ENCODE results near the gene TSEN2. TPM values are rescaled to one million over a fixed set of nuclear protein-coding genes. Genes with fewer than 3 reads are reported as not detected.

TSEN2 gene
- total RNA-seq, 2 experiments from 2014 or later: 33.2 to 41.4 TPM

DNA sequence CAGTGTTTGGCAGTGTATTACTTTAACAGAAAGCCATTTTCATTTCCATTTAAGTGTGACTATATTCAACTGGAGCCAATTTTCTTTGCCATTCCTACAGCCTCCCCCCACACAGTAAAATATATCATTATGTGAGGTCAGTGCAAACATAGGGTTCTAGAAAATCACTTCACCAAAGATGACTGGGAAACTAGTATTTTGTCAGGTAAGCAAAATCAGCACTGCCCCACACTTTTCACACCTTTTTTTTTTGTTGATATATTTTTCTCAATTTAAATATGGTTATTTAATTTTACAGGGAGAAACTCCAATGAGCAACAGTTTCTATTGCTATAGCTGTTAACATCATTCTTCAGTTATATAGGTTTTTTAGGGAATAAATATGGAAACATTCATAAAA lies 31.4 kb downstream of the TSEN2 start:
- H4K20me1 ChIP-seq (ENCODE audit: insufficient read depth, low read length): no peaks in the 10 kb centered on the region
- ChIA-PET POLR2A (no interaction called here), CTCF (ENCODE audit: unreplicated experiment) (no interaction called here)
- TF ChIP-seq, protein P1, sequence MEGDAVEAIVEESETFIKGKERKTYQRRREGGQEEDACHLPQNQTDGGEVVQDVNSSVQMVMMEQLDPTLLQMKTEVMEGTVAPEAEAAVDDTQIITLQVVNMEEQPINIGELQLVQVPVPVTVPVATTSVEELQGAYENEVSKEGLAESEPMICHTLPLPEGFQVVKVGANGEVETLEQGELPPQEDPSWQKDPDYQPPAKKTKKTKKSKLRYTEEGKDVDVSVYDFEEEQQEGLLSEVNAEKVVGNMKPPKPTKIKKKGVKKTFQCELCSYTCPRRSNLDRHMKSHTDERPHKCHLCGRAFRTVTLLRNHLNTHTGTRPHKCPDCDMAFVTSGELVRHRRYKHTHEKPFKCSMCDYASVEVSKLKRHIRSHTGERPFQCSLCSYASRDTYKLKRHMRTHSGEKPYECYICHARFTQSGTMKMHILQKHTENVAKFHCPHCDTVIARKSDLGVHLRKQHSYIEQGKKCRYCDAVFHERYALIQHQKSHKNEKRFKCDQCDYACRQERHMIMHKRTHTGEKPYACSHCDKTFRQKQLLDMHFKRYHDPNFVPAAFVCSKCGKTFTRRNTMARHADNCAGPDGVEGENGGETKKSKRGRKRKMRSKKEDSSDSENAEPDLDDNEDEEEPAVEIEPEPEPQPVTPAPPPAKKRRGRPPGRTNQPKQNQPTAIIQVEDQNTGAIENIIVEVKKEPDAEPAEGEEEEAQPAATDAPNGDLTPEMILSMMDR (conservative IDR thresholded peaks at IDR 0.05; ENCODE audit: low read length): no peak
- TF ChIP-seq EZH2phosphoT487 (IDR thresholded peaks at IDR 0.05; ENCODE audit: borderline replicate concordance, low read depth, low read length): no peak
- no peak overlapping the region for H2AFZ ChIP-seq (ENCODE audit: low read length)
- intact Hi-C loops (cut with micrococcal nuclease; ENCODE audit: unreplicated experiment): no loop called here
- H3K4me2 ChIP-seq (ENCODE audit: low read length): no peak overlapping the region
- no peaks in the 10 kb centered on the region for H3K9me2 ChIP-seq (ENCODE audit: insufficient read depth, low read length)
- no peaks in the 10 kb centered on the region for H3K9me3 ChIP-seq (ENCODE audit: low read length)
- H3K27ac ChIP-seq (ENCODE audit: low read depth, low read length, poor library complexity, severe bottlenecking): no peak overlapping the region
- no peaks in the 10 kb centered on the region for H3K4me1 ChIP-seq (ENCODE audit: insufficient read depth, low read length, poor library complexity, severe bottlenecking)
- BruUV-seq (replicated peaks): no TSS peak
- no peaks in the 10 kb centered on the region for H3K79me2 ChIP-seq (ENCODE audit: insufficient read depth, low read depth, low read length)
- no peak overlapping the region for H3K4me3 ChIP-seq (ENCODE audit: low read depth, low read length, poor library complexity, severe bottlenecking)
- DNase-seq (ENCODE audit: low spot score): no peak
- H3K36me3 ChIP-seq (ENCODE audit: insufficient read depth, low read length): peaks cover 71% of the 10 kb centered on the region

DNA sequence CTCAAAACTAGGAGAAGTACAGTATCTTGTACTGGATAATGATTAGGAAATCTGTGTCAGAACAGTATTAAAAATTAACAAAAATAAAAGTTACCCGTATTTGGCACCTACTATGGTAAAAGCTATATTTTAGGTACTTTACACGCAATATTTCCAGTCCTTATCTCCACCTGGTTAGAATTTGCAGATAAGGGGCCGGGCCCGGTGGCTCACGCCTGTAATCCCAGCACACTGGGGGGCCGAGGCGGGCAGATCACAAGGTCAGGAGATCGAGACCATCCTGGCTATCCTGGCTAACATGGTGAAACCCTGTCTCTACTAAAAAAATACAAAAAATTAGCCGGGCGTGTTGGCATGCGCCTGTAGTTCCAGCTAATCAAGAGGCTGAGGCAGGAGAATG lies 32.6 kb downstream of the TSEN2 start:
- BruUV-seq (replicated peaks): no TSS peak
- no peak for TF ChIP-seq EZH2phosphoT487 (IDR thresholded peaks at IDR 0.05; ENCODE audit: borderline replicate concordance, low read depth, low read length)
- TF ChIP-seq, protein P1 (conservative IDR thresholded peaks at IDR 0.05; ENCODE audit: low read length): no peak
- no peaks in the 10 kb centered on the region for H3K79me2 ChIP-seq (ENCODE audit: insufficient read depth, low read depth, low read length)
- H3K9me3 ChIP-seq (ENCODE audit: low read length): no peaks in the 10 kb centered on the region
- no peak overlapping the region for H3K4me3 ChIP-seq (ENCODE audit: low read depth, low read length, poor library complexity, severe bottlenecking)
- no peaks in the 10 kb centered on the region for H3K4me1 ChIP-seq (ENCODE audit: insufficient read depth, low read length, poor library complexity, severe bottlenecking)
- DNase-seq (ENCODE audit: low spot score): no peak
- H3K9me2 ChIP-seq (ENCODE audit: insufficient read depth, low read length): no peaks in the 10 kb centered on the region
- intact Hi-C loops (cut with micrococcal nuclease; ENCODE audit: unreplicated experiment): no loop called here
- H2AFZ ChIP-seq (ENCODE audit: low read length): no peak overlapping the region
- no peak overlapping the region for H3K4me2 ChIP-seq (ENCODE audit: low read length)
- ChIA-PET POLR2A (interaction anchor here (0.7 kb wide), 1 partner anchor 234 kb away, joined by 3 read pairs; no protein-coding TSS in a partner anchor), CTCF (ENCODE audit: unreplicated experiment) (no interaction called here)
- no peaks in the 10 kb centered on the region for H4K20me1 ChIP-seq (ENCODE audit: insufficient read depth, low read length)
- no peak overlapping the region for H3K27ac ChIP-seq (ENCODE audit: low read depth, low read length, poor library complexity, severe bottlenecking)
- peaks cover 79% of the 10 kb centered on the region for H3K36me3 ChIP-seq (ENCODE audit: insufficient read depth, low read length)

DNA sequence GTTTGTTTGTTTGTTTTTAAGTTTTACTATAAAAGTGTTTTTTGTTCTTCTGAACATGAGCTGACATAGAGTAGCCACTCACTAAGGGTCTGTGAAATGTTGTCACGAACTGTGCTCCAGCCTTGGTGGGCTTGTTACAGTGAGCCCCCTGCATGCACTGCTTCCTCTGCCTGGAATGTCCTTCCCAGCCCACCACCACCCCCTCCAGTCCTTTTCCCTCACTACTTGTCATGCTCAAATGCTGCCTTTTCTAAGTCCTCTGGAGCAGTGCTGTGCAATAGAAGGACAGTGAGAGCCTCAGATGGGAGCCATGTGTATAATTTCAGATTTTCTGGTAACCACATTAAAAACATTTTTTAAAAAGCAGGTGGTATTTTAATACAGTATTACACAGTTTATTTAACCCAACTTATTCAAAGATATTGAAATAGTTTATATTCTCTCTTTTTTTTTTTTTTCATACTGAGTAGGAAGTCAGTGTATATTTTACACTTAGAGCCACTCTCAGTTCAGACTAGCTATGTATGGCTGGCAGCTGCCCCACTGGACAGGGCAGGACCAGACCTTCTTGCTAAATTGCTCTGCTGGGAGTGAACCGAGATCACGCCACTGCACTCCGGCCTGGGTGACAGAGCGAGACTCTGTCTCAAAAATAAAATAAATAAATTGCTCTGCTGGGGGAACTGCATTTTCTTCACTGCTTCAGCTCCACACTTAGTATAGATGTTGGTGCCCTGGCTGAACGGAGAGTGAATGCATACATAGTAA lies 34.2 kb downstream of the TSEN2 start:
- no peaks in the 10 kb centered on the region for H3K9me3 ChIP-seq (ENCODE audit: low read length)
- H3K79me2 ChIP-seq (ENCODE audit: insufficient read depth, low read depth, low read length): no peaks in the 10 kb centered on the region
- POLR2A ChIA-PET: no interaction called here
- no peak overlapping the region for H3K4me2 ChIP-seq (ENCODE audit: low read length)
- H4K20me1 ChIP-seq (ENCODE audit: insufficient read depth, low read length): no peaks in the 10 kb centered on the region
- H3K36me3 ChIP-seq (ENCODE audit: insufficient read depth, low read length): peaks cover 78% of the 10 kb centered on the region
- H3K27ac ChIP-seq (ENCODE audit: low read depth, low read length, poor library complexity, severe bottlenecking): no peak overlapping the region
- no TSS peak for BruUV-seq (replicated peaks)
- no peaks in the 10 kb centered on the region for H3K9me2 ChIP-seq (ENCODE audit: insufficient read depth, low read length)
- H2AFZ ChIP-seq (ENCODE audit: low read length): no peak overlapping the region
- no peak for TF ChIP-seq EZH2phosphoT487 (IDR thresholded peaks at IDR 0.05; ENCODE audit: borderline replicate concordance, low read depth, low read length)
- TF ChIP-seq, protein P1 (conservative IDR thresholded peaks at IDR 0.05; ENCODE audit: low read length): no peak
- CTCF ChIA-PET (ENCODE audit: unreplicated experiment): no interaction called here
- H3K4me3 ChIP-seq (ENCODE audit: low read depth, low read length, poor library complexity, severe bottlenecking): no peak overlapping the region
- intact Hi-C loops (cut with micrococcal nuclease; ENCODE audit: unreplicated experiment): no loop called here
- no peaks in the 10 kb centered on the region for H3K4me1 ChIP-seq (ENCODE audit: insufficient read depth, low read length, poor library complexity, severe bottlenecking)
- no peak for DNase-seq (ENCODE audit: low spot score)
